AG04450 (cell line): ENCODE results near the gene LASP1. TPM values are rescaled to one million over a fixed set of nuclear protein-coding genes. Genes with fewer than 3 reads are reported as not detected.
A peak's percentile ranks its signal among the peaks of the same experiment; 100 is the strongest.

ENCODE experiments used
- CTCF ChIA-PET: fragments of 300-600, 350-600 bp; formaldehyde crosslinking; extraction: SDS; loops from one replicate; lab custom pipeline; 2022; ENCODE audit warnings: antibody characterized with exemption, inconsistent platforms; lab: Charles Lee
- POLR2A ChIA-PET: fragments of 350-600 bp; formaldehyde crosslinking; extraction: SDS; loops from one replicate; lab custom pipeline; 2021; ENCODE audit warnings: antibody characterized with exemption, inconsistent platforms; lab: Yijun Ruan, JAX
- DNase-seq: peaks from one replicate; pipeline ENCODE4 v3.0.0-alpha.2; 2011; ENCODE audit warnings: low read depth, low spot score
- H3K27ac ChIP-seq: one replicate; pipeline ENCODE4 v1.5.1; 2012; ENCODE audit warnings: low read depth, low read length, control low read depth
- H3K27me3 ChIP-seq: one replicate; pipeline ENCODE4 v1.6.0; 2012; ENCODE audit warnings: low read length; ENCODE audit not compliant: control insufficient read depth, insufficient read depth
- H3K4me3 ChIP-seq: 2 replicates; pipeline ENCODE4 v1.5.1; 2011; ENCODE audit warnings: mild to moderate bottlenecking, low read depth, low read length, control low read depth
- H3K9me3 ChIP-seq: 2 replicates; pipeline ENCODE4 v1.5.1; 2012; ENCODE audit warnings: low read length; ENCODE audit not compliant: control insufficient read depth, insufficient read depth
- CTCF ChIP-seq: IDR thresholded peaks from 2 replicates; pipeline ENCODE4 v1.5.1; 2011; ENCODE audit warnings: low read depth, low read length, control low read depth, inconsistent platforms
- polyA plus RNA-seq: library from polyadenylated mRNA; depleted of rRNA; stranded (reverse); fragments of >200 nt; gene quantifications from 2 replicates; pipeline ENCODE4 v1.2.3, GENCODE V29; 2011

Gene LASP1
- polyA plus RNA-seq, 1 experiment = 181 TPM

DNA sequence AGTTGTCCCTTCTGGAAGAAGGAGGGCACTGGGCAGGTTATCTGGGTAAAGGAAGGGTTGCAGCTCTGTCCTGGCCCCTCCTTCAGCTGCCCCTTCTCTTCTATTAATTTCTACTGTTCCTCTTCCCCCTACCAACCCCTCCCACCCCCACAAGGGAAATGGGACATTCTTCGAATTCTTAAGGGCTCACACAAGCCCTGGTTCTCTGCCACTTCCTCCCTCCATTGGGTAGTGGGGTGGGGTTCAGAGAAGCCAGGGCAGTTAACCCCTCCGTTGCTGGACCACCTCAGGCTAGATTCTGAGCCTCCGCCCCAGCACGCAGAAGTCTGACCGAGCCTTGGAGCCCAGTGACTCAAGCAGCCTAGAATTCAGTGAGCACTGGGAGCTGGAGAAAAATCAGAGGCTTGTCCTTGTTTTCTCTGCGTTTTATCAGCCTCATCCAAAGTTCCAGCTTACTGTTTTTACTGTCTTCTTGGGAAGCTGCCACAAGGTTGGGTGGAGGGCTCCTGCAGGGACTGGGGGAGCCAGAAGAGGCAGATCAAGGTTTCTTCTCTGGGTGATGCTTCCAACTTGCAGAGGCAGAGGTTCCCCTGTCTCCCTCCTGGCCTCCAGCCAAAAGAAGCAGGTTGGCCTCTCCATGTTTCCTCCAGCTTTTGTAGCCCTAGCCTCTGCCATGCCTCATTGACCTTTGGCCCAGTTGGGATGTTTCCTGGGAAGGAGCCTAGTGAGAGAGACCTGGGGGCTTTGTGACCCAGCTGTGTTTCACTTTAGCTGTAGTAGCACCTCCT, 10.2 kb downstream of the LASP1 start:
- ChIA-PET POLR2A (interaction anchor here (1.3 to 2.3 kb wide), 3 partner anchors 10 to 27 kb away, joined by 6 to 28 read pairs (median 20); partner anchors contain the start of genes LASP1 and RPL23), CTCF (no interaction called here)
- Histone ChIP-seq H3K9me3 (no peaks in the 10 kb centered on the region), H3K27ac (peak overlapping the region; percentile 69), H3K4me3 (peak overlapping the region; percentile 12; the same call in 1 of the 2 replicates), H3K27me3 (no peaks in the 10 kb centered on the region)
- DNase-seq = no peak
- no peak for TF ChIP-seq CTCF

DNA sequence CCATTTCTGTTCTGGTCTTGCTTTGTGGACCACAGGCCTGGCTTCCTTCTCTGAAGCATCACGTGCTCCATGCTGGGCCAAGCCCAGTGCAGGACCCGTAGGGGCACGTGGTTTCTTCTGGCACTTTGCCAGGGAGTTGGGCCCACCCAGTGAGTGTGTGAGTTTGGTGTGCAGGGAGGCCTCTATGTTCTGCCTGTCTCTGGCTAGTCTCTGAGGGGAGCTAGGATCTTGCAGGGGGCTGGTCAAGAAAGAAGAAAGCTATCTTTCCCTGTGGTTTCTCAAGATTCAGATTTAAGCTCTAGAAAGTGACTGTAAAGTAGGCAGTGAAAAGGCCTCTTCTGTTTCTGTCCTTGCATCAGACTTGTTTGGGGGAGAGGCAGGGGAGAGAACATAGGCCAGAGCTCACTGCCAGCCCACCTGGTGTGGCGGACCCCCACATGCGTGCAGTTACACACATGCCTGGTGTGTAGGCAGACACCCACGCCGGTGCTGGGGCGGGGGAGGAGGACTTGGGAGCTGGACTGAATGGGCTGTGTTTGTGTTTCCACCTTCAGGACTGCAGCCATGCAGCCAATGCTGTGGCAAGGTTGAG, 11.8 kb downstream of the LASP1 start:
- no peak for TF ChIP-seq CTCF
- H3K4me3 ChIP-seq = no peak overlapping the region
- CTCF ChIA-PET = interaction anchor here (0.6 kb wide), 2 partner anchors 105 to 127 kb away, joined by 3 to 4 read pairs; no protein-coding TSS in a partner anchor

GRCh38 chr17:38882870-38883269, 13.0 kb downstream of the LASP1 start:
- CTCF ChIA-PET = no interaction called here
- Histone ChIP-seq H3K9me3 (no peaks in the 10 kb centered on the region), H3K27me3 (no peaks in the 10 kb centered on the region), H3K27ac (peak overlapping the region; percentile 11), H3K4me3 (no peak overlapping the region)
- POLR2A ChIA-PET = interaction anchor here (2.0 kb wide), 1 partner anchor 13 kb away, joined by 8 read pairs; the partner anchor contains the start of gene LASP1
- no peak for TF ChIP-seq CTCF
- DNase-seq = no peak

More for the DNA sequence above, 11.8 kb downstream of the LASP1 start:
- DNase-seq = no peak
- POLR2A ChIA-PET = interaction anchor here (0.8 to 2.0 kb wide), 4 partner anchors 11 to 19 kb away, joined by 3 to 20 read pairs (median 6); partner anchors contain the start of gene LASP1
- no peaks in the 10 kb centered on the region for H3K9me3 ChIP-seq
- H3K27ac ChIP-seq = peak overlapping the region; percentile 47
- no peaks in the 10 kb centered on the region for H3K27me3 ChIP-seq

GRCh38 chr17:38883592-38884526, 14.0 kb downstream of the LASP1 start:
- peak overlapping the region; percentile 31 for H3K27ac ChIP-seq

More at GRCh38 chr17:38883592-38884526, 14.0 kb downstream of the LASP1 start:
- CTCF ChIA-PET = no interaction called here
- no peak overlapping the region; the same call in 1 of the 2 replicates for H3K4me3 ChIP-seq
- H3K27me3 ChIP-seq = no peaks in the 10 kb centered on the region
- POLR2A ChIA-PET = interaction anchor here (0.7 kb wide), 1 partner anchor 11 kb away, joined by 3 read pairs; no protein-coding TSS in a partner anchor
- no peaks in the 10 kb centered on the region for H3K9me3 ChIP-seq
- no peak for DNase-seq
- TF ChIP-seq CTCF = peak; percentile 22; the same call in 1 of the 2 replicates
